ENCODE results near the gene NPDC1. TPM values are rescaled to one million over a fixed set of nuclear protein-coding genes. Genes with fewer than 3 reads are reported as not detected.

The NPDC1 gene
- total and polyA plus RNA-seq, 2 of the 8 experiments (the other 6 are each of a cell fraction or from before 2014, with no cell fraction given) = 26.2 to 44.1 TPM

- H4K20me1 ChIP-seq (replicated peaks in 1 of 2; ENCODE audit: control insufficient read depth in 1 of 2, insufficient read depth in 2 of 2, low read length in 2 of 2) = peaks cover 0 to 7% of the 10 kb centered on the region in 2 experiments
- no peak overlapping the region for H2BK12ac ChIP-seq (ENCODE audit: low read depth, low read length)
- H4K5ac ChIP-seq (ENCODE audit: insufficient read length, low read depth, low read length) = no peak overlapping the region
- no peak overlapping the region for H3K23ac ChIP-seq (ENCODE audit: insufficient read length)
- H3K14ac ChIP-seq (ENCODE audit: insufficient read length) = no peak overlapping the region
- H3K79me2 ChIP-seq (ENCODE audit: control insufficient read depth in 1 of 2, insufficient read depth in 2 of 2, low read length in 2 of 2) = no peaks in the 10 kb centered on the region
- TF ChIP-seq CTBP2 (IDR thresholded peaks at IDR 0.05; ENCODE audit: borderline replicate concordance, insufficient read depth, insufficient read length, low read length) (no peak), ATF2 (IDR thresholded peaks at IDR 0.05; ENCODE audit: low read length) (no peak)
- no peak overlapping the region for H3K9ac ChIP-seq (replicated peaks in 1 of 4; ENCODE audit: extremely low read depth in 1 of 4, low read depth in 3 of 4, low read length in 3 of 4)
- no peak overlapping the region for H3K18ac ChIP-seq (ENCODE audit: extremely low read depth, low read length)
- H2BK5ac ChIP-seq (ENCODE audit: low read depth, low read length) = no peak overlapping the region
- H2BK20ac ChIP-seq (ENCODE audit: low read length) = no peak overlapping the region
- no peak overlapping the region for H3K4me2 ChIP-seq (ENCODE audit: insufficient read depth in 1 of 2, low read depth in 2 of 2, low read length in 2 of 2)
- CTCF ChIA-PET (ENCODE audit: partially characterized antibody) = interaction anchor here (0.8 to 2.2 kb wide), 6 partner anchors 9 to 154 kb away, joined by 3 to 11 read pairs (median 4); no protein-coding TSS in a partner anchor
- WGBS, 2 experiments (ENCODE audit: extremely low coverage in 1 of 2, insufficient coverage in 1 of 2, insufficient read length in 1 of 2, insufficient replicate concordance in 2 of 2, low coverage in 1 of 2, low lambda C conversion rate in 2 of 2, missing lambda C conversion rate in 1 of 2) = 94% methylated on average over 14 of the region's 16 CpGs; no CpG with 5 or more reads in 1 of the 2 experiments
- H3K23me2 ChIP-seq (ENCODE audit: low read depth, low read length) = peaks cover 23% of the 10 kb centered on the region; the same call in 1 of the 2 replicates
- H3K36me3 ChIP-seq (ENCODE audit: control insufficient read depth in 2 of 4, insufficient read depth in 4 of 4, low read length in 3 of 4) = no peaks in the 10 kb centered on the region; a peak in 1 of 8 replicates
- H3K9me3 ChIP-seq (ENCODE audit: insufficient read depth in 2 of 2, low read depth in 1 of 2, low read length in 1 of 2) = no peaks in the 10 kb centered on the region
- DNase-seq (ENCODE audit: low read depth in 1 of 2, low spot score in 2 of 2) (no peak), FAIRE-seq (no peak)
- H3K56ac ChIP-seq (replicated peaks; ENCODE audit: insufficient read length, low read depth, low read length) = no peak overlapping the region
- H2BK15ac ChIP-seq (ENCODE audit: low read length) = no peak overlapping the region
- H2AFZ ChIP-seq (ENCODE audit: low read length) = no peak overlapping the region
- no peak overlapping the region; the same call in 1 of the 2 replicates for H4K8ac ChIP-seq (ENCODE audit: extremely low read depth, insufficient read depth, low read length)
- peaks cover 0 to 16% (median 10%) of the 10 kb centered on the region in 4 experiments; a peak in 6 of 7 replicates for H3K4me1 ChIP-seq (replicated peaks in 1 of 4; ENCODE audit: control insufficient read depth in 3 of 4, insufficient read depth in 4 of 4, low read length in 3 of 4)
- POLR2A ChIA-PET (ENCODE audit: partially characterized antibody) = interaction anchor here (1.1 kb wide), 1 partner anchor 12 kb away, joined by 4 read pairs; the partner anchor contains the start of gene SAPCD2
- H3K27me3 ChIP-seq (replicated peaks in 1 of 4; ENCODE audit: control insufficient read depth in 3 of 4, extremely low read depth in 1 of 4, insufficient read depth in 3 of 4, low read length in 3 of 4) = peaks cover 18 to 45% (median 29%) of the 10 kb centered on the region in 4 experiments
- no peak overlapping the region for H3K4ac ChIP-seq (replicated peaks; ENCODE audit: insufficient read length, low read depth, low read length)
- H3K4me3 ChIP-seq (ENCODE audit: extremely low read depth in 1 of 4, insufficient read depth in 2 of 4, low read depth in 3 of 4, low read length in 4 of 4) = no peak overlapping the region
- H3K79me1 ChIP-seq (ENCODE audit: low read depth, low read length) = no peaks in the 10 kb centered on the region
- no peak overlapping the region for H2AK5ac ChIP-seq (ENCODE audit: low read depth, low read length)
- H4K91ac ChIP-seq (replicated peaks; ENCODE audit: insufficient read length, low read length) = no peak overlapping the region
- no peak overlapping the region for H3K27ac ChIP-seq (ENCODE audit: low read depth, low read length)
- no peak overlapping the region for H2BK120ac ChIP-seq (replicated peaks; ENCODE audit: low read depth, low read length)
These were observed 36.4 kb upstream of the NPDC1 start for GRCh38 chr9:137082222-137082924.
